CD4-positive, alpha-beta T cell treated with Interleukin-10 for 1 hour (primary cell): ENCODE measurements around the gene CSAD.

ENCODE experiments used
- DNase-seq: peaks from one replicate; pipeline ENCODE4 v3.0.0-alpha.2; 2020

The CSAD gene, protein sequence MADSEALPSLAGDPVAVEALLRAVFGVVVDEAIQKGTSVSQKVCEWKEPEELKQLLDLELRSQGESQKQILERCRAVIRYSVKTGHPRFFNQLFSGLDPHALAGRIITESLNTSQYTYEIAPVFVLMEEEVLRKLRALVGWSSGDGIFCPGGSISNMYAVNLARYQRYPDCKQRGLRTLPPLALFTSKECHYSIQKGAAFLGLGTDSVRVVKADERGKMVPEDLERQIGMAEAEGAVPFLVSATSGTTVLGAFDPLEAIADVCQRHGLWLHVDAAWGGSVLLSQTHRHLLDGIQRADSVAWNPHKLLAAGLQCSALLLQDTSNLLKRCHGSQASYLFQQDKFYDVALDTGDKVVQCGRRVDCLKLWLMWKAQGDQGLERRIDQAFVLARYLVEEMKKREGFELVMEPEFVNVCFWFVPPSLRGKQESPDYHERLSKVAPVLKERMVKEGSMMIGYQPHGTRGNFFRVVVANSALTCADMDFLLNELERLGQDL

DNA sequence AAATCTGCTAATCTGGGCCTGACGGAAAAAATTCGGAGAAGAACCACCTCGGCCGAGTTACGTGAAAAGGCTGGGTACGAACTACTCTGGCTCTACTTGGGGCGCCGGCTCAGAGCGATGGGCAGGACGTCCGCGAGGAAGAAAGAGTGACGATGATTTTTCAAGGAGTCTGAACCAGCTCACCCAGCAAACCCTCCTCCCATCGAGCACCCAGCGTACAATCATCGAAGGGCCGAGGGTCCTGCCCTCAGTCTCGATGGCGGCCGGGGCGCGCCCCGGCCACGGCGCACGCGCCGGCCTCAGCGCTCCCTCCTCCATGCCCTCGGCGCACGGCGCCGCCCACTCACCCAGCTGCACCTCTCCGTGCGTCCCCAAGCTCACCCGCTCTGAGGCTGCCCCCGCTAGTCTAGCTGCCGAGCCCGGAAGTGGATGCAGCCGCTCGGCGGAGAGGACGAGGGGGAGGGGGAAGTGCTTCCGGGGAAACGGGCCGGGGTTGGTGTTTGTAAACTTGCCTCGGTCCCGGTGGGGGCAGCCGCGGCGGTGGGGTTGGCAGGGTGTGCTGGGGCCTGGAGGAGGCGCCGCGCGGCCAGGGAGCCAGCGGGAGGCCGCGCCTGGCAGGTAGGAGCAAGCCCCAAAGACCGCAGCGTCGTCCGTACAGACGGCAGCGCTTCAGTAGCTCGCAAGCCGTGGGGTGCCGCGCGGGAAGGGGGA is at the start of gene CSAD, which contains the start of gene ZNF740:
TSS of gene CSAD (minus strand) at position 706 of the 711 bp plus-strand sequence. CDS start 7,455 bp downstream, outside the sequence.
TSS of gene ZNF740 (plus strand) at position 503 of the 711 bp plus-strand sequence. CDS start 1,262 bp downstream, outside the sequence.
- peak; percentile 98 for DNase-seq

DNA sequence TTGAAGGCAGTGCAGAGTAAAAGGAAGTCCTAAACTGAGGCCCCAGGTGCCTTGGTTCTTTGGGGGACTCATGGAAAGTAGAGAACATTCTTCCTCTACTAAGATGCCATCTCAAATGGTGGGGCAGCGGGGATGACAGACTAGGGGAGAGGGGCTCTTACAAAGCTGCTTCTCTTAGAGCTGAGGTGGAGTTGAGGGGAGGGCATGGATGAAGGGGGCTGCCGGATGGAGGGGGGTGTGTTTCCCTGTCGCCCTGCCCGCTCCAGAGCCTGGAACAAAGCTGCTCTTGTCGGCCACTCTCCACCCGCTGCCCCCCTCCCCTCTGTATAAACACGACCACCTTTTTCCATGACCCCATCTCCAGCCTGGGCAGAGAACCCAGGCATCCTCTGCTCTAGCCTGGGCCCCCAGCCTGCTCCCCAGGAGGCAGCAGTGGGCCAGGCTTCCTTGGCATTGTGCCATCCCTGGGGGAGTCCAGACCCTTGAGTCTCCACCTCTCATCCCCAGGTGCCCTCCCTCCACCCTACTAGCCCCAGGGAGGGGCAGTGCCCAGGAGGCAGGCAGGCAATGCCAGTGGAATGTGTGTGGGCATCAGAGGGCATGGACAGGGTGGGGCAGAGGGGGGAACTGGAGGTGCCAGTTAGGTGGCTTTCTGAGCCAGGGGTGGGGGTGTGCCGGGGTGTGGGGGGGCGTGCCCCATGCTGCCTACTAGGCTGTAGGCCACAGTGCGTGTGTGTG is 49.6 kb upstream of the CSAD start:
- DNase-seq, result peak; percentile 35

DNA sequence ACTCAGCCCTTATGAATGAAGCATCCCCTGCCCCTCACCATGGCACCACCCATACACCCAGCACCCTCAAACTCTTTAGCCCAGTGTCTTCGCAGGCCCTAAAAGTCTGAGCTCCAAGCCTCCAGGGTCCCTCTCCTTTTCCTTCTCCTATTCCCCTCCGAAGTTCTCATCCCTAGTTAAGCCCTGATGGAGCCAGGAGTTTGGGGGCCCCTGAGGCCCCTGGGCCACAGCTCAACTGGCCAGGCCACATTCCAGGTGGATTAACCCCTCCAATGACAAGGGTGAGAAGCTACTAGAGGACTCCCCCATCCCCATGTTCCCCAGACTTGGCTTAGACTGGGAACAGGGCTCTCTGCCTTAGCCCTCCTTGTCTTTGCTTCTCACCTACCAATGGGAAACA is 48.7 kb upstream of the CSAD start:
- no peak for DNase-seq

- DNase-seq, result no peak
Measured at GRCh38 chr12:53227836-53228235, 47.1 kb upstream of the CSAD start.

- no peak for DNase-seq
Measured at GRCh38 chr12:53227341-53227740, 46.6 kb upstream of the CSAD start.

DNA sequence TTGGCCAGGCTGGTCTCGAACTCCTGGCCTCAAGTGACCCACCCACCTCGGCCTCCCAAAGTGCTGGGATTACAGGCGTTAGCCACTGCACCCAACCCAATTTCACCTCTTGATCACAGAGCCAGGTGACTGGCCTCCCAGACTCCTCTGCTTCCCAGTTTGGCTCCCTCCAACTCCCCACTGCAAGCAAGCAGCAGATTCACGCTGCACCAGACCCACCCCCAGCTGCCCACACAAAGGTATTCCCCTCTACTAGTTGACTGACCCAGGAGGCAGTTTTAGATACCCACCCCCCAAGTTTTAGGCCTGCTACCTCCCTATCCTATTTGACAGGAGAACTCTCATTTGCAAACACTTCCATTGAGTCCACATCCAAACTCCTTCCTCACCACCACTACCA is 46.1 kb upstream of the CSAD start:
- DNase-seq, result no peak

GRCh38 chr12:53225635-53226424 is 45.1 kb upstream of the CSAD start:
- DNase-seq, result no peak

DNA sequence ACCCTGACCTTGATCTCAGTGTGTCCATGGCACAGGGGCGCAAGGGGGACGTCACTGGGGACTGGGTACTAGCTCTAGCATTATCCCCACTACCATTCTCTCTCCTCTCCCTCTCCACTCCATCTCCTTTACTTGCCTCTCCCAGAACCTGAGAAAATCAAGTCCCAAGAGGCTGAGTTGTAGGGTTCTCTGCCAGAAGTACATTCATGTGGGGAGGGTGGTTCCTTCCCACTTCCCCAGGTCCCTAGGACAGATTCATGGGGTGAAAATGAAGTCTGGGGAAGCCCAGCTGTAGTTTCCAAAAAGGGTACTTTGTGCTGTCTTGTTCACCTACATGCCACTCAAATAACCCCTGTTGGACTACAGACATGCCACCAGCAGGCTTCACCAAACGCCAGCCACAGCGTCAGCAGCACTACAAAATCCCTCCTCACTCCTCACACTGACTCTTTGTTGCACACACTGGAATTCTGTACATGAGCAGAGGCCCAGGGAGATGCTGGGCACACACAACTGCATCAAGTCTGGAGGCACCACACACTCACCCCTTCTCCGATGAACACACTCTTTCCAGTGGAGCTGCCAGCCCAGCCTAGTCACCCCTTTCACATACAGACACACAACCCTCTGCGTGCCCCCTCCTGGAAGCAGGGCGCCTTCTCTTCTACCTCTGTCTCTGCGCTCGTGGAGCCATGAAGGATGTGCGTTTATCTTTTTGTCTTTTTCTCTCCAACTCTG is 44.3 kb upstream of the CSAD start:
- DNase-seq, result no peak

- no peak for DNase-seq
Measured at GRCh38 chr12:53224061-53224896, 43.6 kb upstream of the CSAD start.

DNA sequence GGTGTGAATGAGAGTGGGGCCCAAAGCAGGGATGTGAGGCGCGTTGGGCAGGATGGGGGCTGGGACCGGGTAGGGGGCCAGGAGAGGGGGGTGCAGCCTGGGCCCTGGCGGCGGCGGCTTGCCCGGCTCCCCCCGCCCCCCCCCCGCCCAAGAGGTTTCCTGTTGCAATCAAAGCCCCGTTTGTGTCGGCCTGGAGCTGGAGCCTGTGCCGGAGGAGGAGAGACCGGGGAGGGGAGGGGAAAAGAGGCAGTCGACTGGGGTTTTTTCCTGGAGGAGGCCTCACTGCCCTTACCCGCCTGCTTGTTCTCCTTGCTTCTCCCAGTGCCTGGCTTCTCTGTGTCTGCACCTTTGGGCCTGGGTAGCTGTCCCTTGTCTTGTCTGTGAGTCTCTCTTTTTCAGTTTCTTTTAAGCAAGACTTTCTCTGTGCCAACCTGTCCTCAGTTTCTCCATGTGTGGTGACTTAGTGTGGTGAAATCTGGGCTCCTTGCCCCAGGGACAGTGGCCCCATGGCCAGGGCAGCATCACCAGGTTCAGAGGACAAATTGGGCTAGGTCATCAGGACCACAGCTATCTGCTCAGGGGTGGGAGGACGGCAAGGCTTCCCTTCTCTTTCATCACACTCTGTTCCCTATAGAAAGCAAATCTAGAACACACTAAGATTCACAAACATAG is 42.8 kb upstream of the CSAD start:
- DNase-seq, result peak; percentile 54

DNA sequence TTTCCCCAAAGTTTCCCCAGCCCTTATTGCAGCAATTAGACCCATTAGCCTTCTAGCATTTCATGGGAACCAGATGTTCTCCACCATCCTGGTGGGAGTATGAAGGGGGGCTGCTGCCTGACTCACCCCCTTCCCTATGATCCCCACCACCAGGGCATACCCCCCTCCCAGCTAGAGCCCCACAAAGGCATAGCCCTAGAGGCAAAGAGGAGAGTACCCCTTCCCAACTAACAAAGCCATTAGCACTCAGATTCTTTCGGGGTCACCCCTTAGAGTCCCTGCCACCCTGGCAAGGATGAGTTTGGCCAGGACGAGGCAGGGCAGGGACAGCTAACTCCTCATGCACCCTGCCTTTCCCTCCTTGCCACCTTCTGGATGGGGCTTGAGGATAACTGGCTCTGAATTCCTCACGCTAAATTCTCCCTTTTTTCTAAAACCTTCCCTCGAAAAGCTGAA is 42.1 kb upstream of the CSAD start:
- DNase-seq, result no peak

GRCh38 chr12:53222170-53222721 is 41.5 kb upstream of the CSAD start:
- DNase-seq, result no peak

DNA sequence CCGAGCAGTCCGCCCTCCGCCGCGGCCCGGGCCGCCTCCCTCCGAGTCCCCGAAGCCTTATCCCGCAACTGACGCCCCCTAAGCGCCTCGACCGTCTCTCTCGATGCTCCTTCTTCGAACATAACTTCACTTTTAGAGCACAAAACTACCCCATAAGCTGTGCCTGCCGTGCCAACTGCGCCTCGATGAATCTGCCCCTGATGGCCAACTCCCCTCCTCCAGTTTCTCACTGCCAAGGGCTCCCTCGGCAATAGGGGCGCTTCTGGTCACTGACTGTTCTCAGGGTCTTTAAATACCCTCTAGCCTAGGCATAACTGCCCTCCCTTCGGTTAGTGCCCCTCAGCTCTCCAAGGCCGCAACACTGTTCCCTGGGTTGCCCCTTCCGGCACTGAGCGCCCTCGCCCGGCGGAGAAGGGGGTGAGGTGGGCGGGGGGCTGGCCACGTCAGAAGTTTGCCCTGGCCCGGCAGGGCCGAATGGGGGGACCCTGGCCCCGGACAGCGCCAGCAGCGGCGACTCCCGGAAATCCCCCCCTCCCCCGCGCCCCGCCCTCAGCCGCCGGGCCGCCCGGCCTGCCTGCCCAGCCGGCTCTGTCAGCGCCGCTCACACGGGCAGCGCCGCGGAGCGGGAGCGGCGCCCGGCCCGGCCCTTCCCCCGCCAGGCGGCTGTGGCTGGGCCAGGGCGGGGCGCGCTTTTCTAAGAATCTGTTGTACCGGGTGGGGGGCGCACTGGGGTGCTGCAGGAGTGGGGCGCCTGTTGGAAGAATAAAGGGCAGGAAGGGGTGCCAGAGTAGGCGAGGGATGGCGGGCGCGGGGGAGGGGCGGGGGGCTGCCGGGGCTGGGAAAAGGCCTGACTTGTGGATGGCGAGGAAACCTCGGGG is 40.7 kb upstream of the CSAD start:
- peak; percentile 67 for DNase-seq

DNA sequence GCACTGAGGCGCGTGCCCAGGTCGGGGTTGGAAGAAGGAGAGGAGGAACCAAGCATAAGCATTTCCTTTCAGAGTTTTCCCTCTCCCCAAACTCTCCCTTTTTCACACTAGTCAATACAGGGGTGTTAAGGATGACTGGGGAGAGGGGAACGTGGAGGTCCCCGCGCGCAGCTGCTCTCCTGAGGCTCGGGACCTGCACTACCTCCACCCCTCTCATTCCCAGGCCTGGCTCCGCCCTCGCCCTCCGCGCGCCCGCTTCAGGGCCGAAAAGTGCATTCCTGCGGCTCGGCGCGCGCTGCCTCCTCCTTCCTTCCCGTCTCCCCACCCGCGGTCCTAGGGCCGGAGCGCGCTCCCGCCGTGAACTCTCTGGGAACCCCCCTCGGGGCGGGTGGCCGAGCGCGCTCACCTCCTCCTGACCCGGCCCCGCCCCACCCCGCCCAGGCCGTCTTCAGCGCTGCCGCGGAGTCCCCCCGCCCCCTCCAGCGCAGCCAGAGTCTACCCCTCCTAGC is 40.0 kb upstream of the CSAD start:
- DNase-seq, result peak; percentile 84

DNA sequence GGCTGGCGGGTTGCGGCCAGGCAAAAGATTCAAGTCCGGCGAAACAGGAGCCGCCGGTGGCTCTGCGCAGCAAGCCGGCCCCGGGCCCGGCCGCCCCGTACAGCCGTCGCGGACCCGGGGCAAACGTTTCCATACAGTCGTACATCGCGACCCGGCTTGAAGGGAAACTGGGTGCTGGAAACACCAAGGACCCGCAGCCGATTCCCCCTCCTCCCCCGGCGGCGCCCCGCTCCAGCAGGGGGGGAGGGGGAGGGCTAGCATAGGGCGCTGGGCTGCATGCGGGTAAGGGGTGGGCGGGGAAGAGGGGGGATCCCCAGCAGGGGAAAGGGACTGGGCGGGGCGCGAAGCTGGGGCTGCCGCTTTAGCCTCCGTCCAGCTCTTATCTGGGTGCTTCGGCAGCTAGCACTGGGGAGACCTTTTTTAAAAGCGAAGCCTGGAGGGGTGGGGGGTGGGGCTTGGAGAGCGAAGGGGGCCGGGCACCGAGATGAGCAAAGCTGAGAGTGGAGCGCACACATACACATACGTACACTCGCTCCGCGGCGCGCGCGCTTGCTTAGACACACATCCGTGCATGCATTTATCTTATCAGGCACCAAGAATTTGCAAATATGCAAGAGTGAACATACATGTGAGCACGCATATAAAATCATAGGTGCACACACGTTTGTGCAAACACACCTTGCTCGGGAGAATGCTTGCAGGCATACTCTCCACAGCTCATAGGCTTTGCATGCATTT is 39.4 kb upstream of the CSAD start:
- peak; percentile 77 for DNase-seq

GRCh38 chr12:53219292-53219955 is 38.7 kb upstream of the CSAD start:
- peak; percentile 45 for DNase-seq
